Activated CD4-positive, alpha-beta T cell treated with anti-CD3 and anti-CD28 coated beads, Interleukin-2, amount 50 U/mL, for 24 hours (primary cell): Measurements from ENCODE around the gene HYAL3.
"Not testable (repeated sequence)": the region's sequence is repeated elsewhere in the genome, so short reads cannot be mapped to it uniquely, and the experiment has no call there.

Source experiments
- DNase-seq, 2 donors: peaks; one replicate each; pipeline ENCODE4 v3.0.0-alpha.2; 2020; ENCODE audit warnings: low read depth in 1 of 2, low spot score in 1 of 2

The HYAL3 gene

GRCh38 chr3:50316657-50317242, 17.5 kb upstream of the HYAL3 start:
- no peak for DNase-seq

- DNase-seq = no peak
Measured at GRCh38 chr3:50314816-50315215, 15.6 kb upstream of the HYAL3 start.

- no peak for DNase-seq
Measured at GRCh38 chr3:50314342-50314741, 15.1 kb upstream of the HYAL3 start.

GRCh38 chr3:50312041-50312440, 12.8 kb upstream of the HYAL3 start:
- DNase-seq = not testable (repeated sequence)

GRCh38 chr3:50304601-50305000, 5.4 kb upstream of the HYAL3 start:
- no peak for DNase-seq

GRCh38 chr3:50303013-50303815, 4.0 kb upstream of the HYAL3 start, which contains the start of gene HYAL1:
TSS of gene HYAL1 (minus strand) at chr3:50303574. CDS start at chr3:50302956, 618 bp downstream.
- no peak for DNase-seq

- DNase-seq = no peak
Measured at GRCh38 chr3:50302095-50303012, 3.1 kb upstream of the HYAL3 start.

GRCh38 chr3:50300681-50301254, 1.6 kb upstream of the HYAL3 start:
- DNase-seq = no peak

- no peak for DNase-seq
Measured at GRCh38 chr3:50299929-50300680, 900 bp upstream of the HYAL3 start.

- DNase-seq = no peak
Measured at GRCh38 chr3:50299638-50299928, 378 bp upstream of the HYAL3 start.

GRCh38 chr3:50297896-50298725, 1.1 kb downstream of the HYAL3 start:
- DNase-seq = no peak

GRCh38 chr3:50297384-50297775, 1.8 kb downstream of the HYAL3 start:
- DNase-seq = no peak

- no peak for DNase-seq
Measured at GRCh38 chr3:50296721-50297383, 2.4 kb downstream of the HYAL3 start.

GRCh38 chr3:50295553-50296431, 3.4 kb downstream of the HYAL3 start:
- no peak for DNase-seq

GRCh38 chr3:50294492-50295403, 4.5 kb downstream of the HYAL3 start:
- no peak for DNase-seq

- no peak for DNase-seq
Measured at GRCh38 chr3:50294089-50294488, 5.1 kb downstream of the HYAL3 start.

GRCh38 chr3:50293079-50293801, 6.0 kb downstream of the HYAL3 start:
- DNase-seq = no peak
